Measurements from ENCODE around the gene FRMD4A.
"Not testable (repeated sequence)": the region's sequence is repeated elsewhere in the genome, so short reads cannot be mapped to it uniquely, and the experiment has no call there.

Gene FRMD4A

DNA sequence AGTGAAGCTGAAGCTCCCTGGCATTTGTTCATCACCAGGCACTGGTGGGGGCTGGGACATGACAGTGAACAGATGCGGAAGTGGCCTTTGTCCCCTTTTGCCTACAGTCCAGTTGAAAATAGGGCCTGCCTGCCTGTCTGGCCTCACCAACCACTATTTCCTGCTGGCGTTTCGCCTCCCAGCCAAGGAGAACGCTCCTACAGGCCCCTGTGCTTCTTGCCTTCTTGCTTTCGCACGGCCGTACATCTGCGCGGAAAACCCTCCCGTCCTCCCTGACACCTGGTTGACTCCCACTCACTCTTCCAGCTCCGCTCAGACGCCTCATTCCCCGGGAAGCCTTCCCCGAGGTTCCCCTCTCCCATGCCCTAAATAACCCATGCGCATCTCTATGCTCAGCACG, 426.7 kb downstream of the FRMD4A start:
- no peaks in the 10 kb centered on the region for H3K4me1 ChIP-seq
- DNase-seq: no peak
- TF ChIP-seq, protein P1, sequence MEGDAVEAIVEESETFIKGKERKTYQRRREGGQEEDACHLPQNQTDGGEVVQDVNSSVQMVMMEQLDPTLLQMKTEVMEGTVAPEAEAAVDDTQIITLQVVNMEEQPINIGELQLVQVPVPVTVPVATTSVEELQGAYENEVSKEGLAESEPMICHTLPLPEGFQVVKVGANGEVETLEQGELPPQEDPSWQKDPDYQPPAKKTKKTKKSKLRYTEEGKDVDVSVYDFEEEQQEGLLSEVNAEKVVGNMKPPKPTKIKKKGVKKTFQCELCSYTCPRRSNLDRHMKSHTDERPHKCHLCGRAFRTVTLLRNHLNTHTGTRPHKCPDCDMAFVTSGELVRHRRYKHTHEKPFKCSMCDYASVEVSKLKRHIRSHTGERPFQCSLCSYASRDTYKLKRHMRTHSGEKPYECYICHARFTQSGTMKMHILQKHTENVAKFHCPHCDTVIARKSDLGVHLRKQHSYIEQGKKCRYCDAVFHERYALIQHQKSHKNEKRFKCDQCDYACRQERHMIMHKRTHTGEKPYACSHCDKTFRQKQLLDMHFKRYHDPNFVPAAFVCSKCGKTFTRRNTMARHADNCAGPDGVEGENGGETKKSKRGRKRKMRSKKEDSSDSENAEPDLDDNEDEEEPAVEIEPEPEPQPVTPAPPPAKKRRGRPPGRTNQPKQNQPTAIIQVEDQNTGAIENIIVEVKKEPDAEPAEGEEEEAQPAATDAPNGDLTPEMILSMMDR (IDR thresholded peaks at IDR 0.05; ENCODE audit: low read depth, low read length): no peak
- no peaks in the 10 kb centered on the region for H3K27me3 ChIP-seq
- H3K9me3 ChIP-seq: no peaks in the 10 kb centered on the region
- H3K4me3 ChIP-seq (ENCODE audit: low read depth, low read length): no peak overlapping the region
- H3K36me3 ChIP-seq: no peaks in the 10 kb centered on the region

- TF ChIP-seq, protein P1 (IDR thresholded peaks at IDR 0.05; ENCODE audit: low read depth, low read length): no peak
- Histone ChIP-seq H3K4me1 (no peaks in the 10 kb centered on the region), H3K9me3 (no peaks in the 10 kb centered on the region), H3K27me3 (no peaks in the 10 kb centered on the region), H3K4me3 (ENCODE audit: low read depth, low read length) (no peak overlapping the region), H3K36me3 (no peaks in the 10 kb centered on the region)
- no peak for DNase-seq
These were observed 427.7 kb downstream of the FRMD4A start for GRCh38 chr10:13902868-13903587.

DNA sequence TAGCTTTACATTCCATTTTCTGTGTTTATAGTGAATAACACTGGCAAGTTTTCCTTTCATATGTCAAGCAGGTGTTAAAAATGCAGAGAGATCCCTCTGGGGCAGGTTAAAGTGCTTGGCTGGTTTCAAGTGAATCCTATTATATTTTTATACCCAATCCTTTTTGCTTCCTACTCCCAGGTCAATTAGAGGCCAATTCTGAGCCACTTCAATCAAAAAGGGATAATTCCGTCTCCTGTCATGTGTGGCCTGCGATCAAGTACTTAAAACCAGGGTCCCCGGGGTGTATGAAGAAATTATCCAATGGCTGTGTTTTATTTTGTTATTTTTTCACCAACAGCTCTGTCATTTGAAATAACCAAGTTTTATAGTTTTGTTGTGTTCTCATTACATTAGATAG, 430.8 kb downstream of the FRMD4A start:
- TF ChIP-seq, protein P1 (IDR thresholded peaks at IDR 0.05; ENCODE audit: low read depth, low read length): no peak

DNA sequence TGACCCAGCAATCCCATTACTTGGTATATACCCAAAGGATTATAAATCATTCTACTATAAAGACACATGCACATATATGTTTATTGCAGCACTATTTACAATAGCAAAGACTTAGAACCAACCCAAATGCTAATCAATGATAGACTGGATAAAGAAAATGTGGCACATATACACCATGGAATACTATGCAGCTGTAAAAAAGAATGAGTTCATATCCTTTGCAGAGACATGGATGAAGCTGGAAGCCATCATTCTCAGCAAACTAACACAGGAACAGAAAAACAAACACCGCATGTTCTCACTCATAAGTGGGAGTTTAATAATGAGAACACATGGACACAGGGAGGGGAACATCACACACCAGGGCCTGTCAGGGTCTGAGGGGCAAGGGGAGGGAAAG, 434.6 kb downstream of the FRMD4A start:
- H3K4me1 ChIP-seq; H3K36me3 ChIP-seq; H3K4me3 ChIP-seq (ENCODE audit: low read depth, low read length); DNase-seq; H3K9me3 ChIP-seq: not testable (repeated sequence)
- H3K27me3 ChIP-seq: peaks cover 15% of the 10 kb centered on the region

More for the DNA sequence above, 430.8 kb downstream of the FRMD4A start:
- Histone ChIP-seq H3K36me3 (no peaks in the 10 kb centered on the region), H3K27me3 (no peaks in the 10 kb centered on the region), H3K9me3 (no peaks in the 10 kb centered on the region), H3K4me3 (ENCODE audit: low read depth, low read length) (no peak overlapping the region), H3K4me1 (no peaks in the 10 kb centered on the region)
- no peak for DNase-seq

DNA sequence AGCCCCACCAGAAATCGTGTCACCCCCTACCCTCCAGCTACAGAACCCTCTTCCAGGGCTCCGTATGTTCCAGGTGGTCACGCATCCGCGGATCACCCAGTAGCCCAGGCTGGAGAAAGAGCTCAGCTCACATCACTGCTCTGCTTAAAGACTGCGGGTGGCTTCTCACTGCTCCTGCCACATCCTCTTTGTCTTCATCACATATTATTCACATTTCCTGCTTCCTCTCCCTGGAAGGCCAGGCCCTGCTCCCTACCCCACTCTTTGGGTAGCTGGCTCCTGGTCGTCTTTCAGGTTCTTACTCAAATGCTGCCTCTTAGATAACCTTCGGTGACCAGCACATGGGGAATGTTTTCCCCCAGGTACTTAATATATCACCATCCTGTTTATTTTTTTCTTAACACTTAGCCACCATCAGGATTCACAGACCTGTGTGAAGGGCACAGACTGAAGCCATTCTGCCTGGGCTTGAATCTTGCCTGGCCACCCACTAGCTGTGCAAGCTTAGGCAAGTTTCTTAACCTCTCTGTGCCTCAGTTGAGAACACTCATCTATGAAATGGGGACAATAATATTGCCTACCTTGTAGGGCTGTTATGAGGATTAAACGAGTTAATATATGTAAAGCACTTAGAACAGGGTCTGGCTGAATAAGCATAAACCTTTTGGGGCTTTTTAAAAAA, 436.2 kb downstream of the FRMD4A start:
- H3K9me3 ChIP-seq: no peaks in the 10 kb centered on the region
- no peaks in the 10 kb centered on the region for H3K36me3 ChIP-seq
- TF ChIP-seq, protein P1 (IDR thresholded peaks at IDR 0.05; ENCODE audit: low read depth, low read length): no peak
- no peak for DNase-seq
- no peaks in the 10 kb centered on the region for H3K4me1 ChIP-seq
- H3K4me3 ChIP-seq (ENCODE audit: low read depth, low read length): no peak overlapping the region
- peaks cover 27% of the 10 kb centered on the region for H3K27me3 ChIP-seq

GRCh38 chr10:13893926-13894325, 436.8 kb downstream of the FRMD4A start:
- TF ChIP-seq, protein P1 (IDR thresholded peaks at IDR 0.05; ENCODE audit: low read depth, low read length): no peak
- Histone ChIP-seq H3K4me1 (no peaks in the 10 kb centered on the region), H3K27me3 (peaks cover 27% of the 10 kb centered on the region), H3K36me3 (no peaks in the 10 kb centered on the region), H3K9me3 (no peaks in the 10 kb centered on the region), H3K4me3 (ENCODE audit: low read depth, low read length) (no peak overlapping the region)
- no peak for DNase-seq

Data from BE2C (cell line).